Measurements from ENCODE around the gene PYGM. TPM values are rescaled to one million over a fixed set of nuclear protein-coding genes. Genes with fewer than 3 reads are reported as not detected.

Gene PYGM
- total and polyA plus RNA-seq, 2 of the 8 experiments (the other 6 are each of a cell fraction or from before 2014, with no cell fraction given) = 9.6 to 10.0 TPM

DNA sequence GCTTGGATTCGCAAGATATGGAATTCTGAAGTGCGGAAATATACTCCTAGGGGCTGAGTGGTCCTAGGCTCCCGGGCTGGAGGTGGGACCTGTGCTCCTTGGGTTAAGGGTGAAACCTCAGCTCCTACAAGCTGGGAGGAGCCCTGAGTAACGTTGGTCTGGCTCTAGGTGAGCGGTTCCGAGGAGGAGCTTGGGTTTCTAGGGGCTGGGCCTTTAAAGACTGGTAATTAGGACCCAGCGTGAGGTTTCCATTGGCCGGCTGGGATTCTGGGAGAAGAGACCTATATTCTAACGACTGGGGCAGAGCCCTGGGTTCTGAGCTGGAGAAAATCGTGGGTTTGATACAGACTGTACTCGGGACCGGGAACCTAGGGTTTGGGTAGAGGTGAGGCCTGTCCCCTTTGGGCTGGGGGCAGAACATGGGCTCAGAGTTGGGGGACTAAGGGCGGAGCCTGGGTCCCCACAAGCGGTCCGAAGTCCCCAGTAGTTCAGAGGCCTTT, 44.1 kb upstream of the PYGM start:
- H3K9ac ChIP-seq (replicated peaks in 1 of 4; ENCODE audit: extremely low read depth in 1 of 4, low read depth in 3 of 4, low read length in 3 of 4) = peak overlapping the region in 3 of 4 experiments; percentile 36 to 70 (median 38); a peak in 3 of 7 replicates
- H4K5ac ChIP-seq (ENCODE audit: insufficient read length, low read depth, low read length) = peak overlapping the region; percentile 40
- H3K36me3 ChIP-seq (ENCODE audit: control insufficient read depth in 2 of 4, insufficient read depth in 4 of 4, low read length in 3 of 4) = peaks cover 7 to 14% (median 11%) of the 10 kb centered on the region in 4 experiments; a peak in 6 of 8 replicates
- H3K4me1 ChIP-seq (replicated peaks in 1 of 4; ENCODE audit: control insufficient read depth in 3 of 4, insufficient read depth in 4 of 4, low read length in 3 of 4) = peaks cover 0 to 14% (median 5%) of the 10 kb centered on the region in 4 experiments; a peak in 5 of 7 replicates
- no peaks in the 10 kb centered on the region for H3K79me2 ChIP-seq (ENCODE audit: control insufficient read depth in 1 of 2, insufficient read depth in 2 of 2, low read length in 2 of 2)
- H3K27me3 ChIP-seq (replicated peaks in 1 of 4; ENCODE audit: control insufficient read depth in 3 of 4, extremely low read depth in 1 of 4, insufficient read depth in 3 of 4, low read length in 3 of 4) = no peaks in the 10 kb centered on the region
- H2AK5ac ChIP-seq (ENCODE audit: low read depth, low read length) = no peak overlapping the region
- 43% methylated on average over 13 of the region's 15 CpGs; no CpG with 5 or more reads in 1 of the 2 experiments for WGBS, 2 experiments (ENCODE audit: extremely low coverage in 1 of 2, insufficient coverage in 1 of 2, insufficient read length in 1 of 2, insufficient replicate concordance in 2 of 2, low coverage in 1 of 2, low lambda C conversion rate in 2 of 2, missing lambda C conversion rate in 1 of 2)
- H3K23ac ChIP-seq (ENCODE audit: insufficient read length) = no peak overlapping the region
- no peak overlapping the region for H3K4ac ChIP-seq (replicated peaks; ENCODE audit: insufficient read length, low read depth, low read length)
- H4K91ac ChIP-seq (replicated peaks; ENCODE audit: insufficient read length, low read length) = no peak overlapping the region
- peak overlapping the region; percentile 53 to 77 (median 66) for H3K4me3 ChIP-seq (ENCODE audit: extremely low read depth in 1 of 4, insufficient read depth in 2 of 4, low read depth in 3 of 4, low read length in 4 of 4)
- FAIRE-seq (no peak), DNase-seq (ENCODE audit: low read depth in 1 of 2, low spot score in 2 of 2) (no peak)
- peak overlapping the region; percentile 24 for H3K18ac ChIP-seq (ENCODE audit: extremely low read depth, low read length)
- H2BK120ac ChIP-seq (replicated peaks; ENCODE audit: low read depth, low read length) = no peak overlapping the region
- no peak overlapping the region for H3K56ac ChIP-seq (replicated peaks; ENCODE audit: insufficient read length, low read depth, low read length)
- H3K14ac ChIP-seq (ENCODE audit: insufficient read length) = no peak overlapping the region
- H3K4me2 ChIP-seq (ENCODE audit: insufficient read depth in 1 of 2, low read depth in 2 of 2, low read length in 2 of 2) = peak overlapping the region; percentile 79 to 90
- H2BK12ac ChIP-seq (ENCODE audit: low read depth, low read length) = no peak overlapping the region
- 0 out of 2 replicates have a peak overlapping the region, but pooled peaks have one; percentile 35 for H2BK5ac ChIP-seq (ENCODE audit: low read depth, low read length)
- POLR2A ChIA-PET (ENCODE audit: partially characterized antibody) = interaction anchor here (0.7 to 2.2 kb wide), 10 partner anchors 9 to 293 kb away, joined by 3 to 6 read pairs (median 4); partner anchors contain the start of genes EHD1 and VPS51
- CTCF ChIA-PET (ENCODE audit: partially characterized antibody) = interaction anchor here (0.8 to 2.4 kb wide), 15 partner anchors 9 to 398 kb away, joined by 3 to 18 read pairs (median 4); no protein-coding TSS in a partner anchor
- H2AFZ ChIP-seq (ENCODE audit: low read length) = no peak overlapping the region
- H2BK15ac ChIP-seq (ENCODE audit: low read length) = no peak overlapping the region
- H3K9me3 ChIP-seq (ENCODE audit: insufficient read depth in 2 of 2, low read depth in 1 of 2, low read length in 1 of 2) = no peaks in the 10 kb centered on the region
- peaks cover 8% of the 10 kb centered on the region; the same call in 1 of the 2 replicates for H3K23me2 ChIP-seq (ENCODE audit: low read depth, low read length)
- TF ChIP-seq KDM4A (IDR thresholded peaks at IDR 0.05; ENCODE audit: low read depth, low read length, severe bottlenecking) = peak; percentile 40
- no peak for TF ChIP-seq JUND (IDR thresholded peaks at IDR 0.05; ENCODE audit: low read length)
- TF ChIP-seq EZH2 (IDR thresholded peaks at IDR 0.05; ENCODE audit: low read depth, low read length, severe bottlenecking) = no peak
- TF ChIP-seq ZNF274 (IDR thresholded peaks at IDR 0.05; ENCODE audit: borderline replicate concordance, extremely low read depth, low read length) = no peak
- no peak for TF ChIP-seq TEAD4 (IDR thresholded peaks at IDR 0.05; ENCODE audit: low read depth, low read length)
- no peak for TF ChIP-seq ASH2L (IDR thresholded peaks at IDR 0.05; ENCODE audit: low read length)
- no peak for TF ChIP-seq SAP30 (IDR thresholded peaks at IDR 0.05; ENCODE audit: insufficient read depth, insufficient replicate concordance, low read length)
- TF ChIP-seq TAF1 (IDR thresholded peaks at IDR 0.05; ENCODE audit: low read depth, low read length) = 0 out of 2 replicates have a peak, but pooled peaks have one; percentile 10
- H4K8ac ChIP-seq (ENCODE audit: extremely low read depth, insufficient read depth, low read length) = no peak overlapping the region
- no peaks in the 10 kb centered on the region; the same call in 1 of the 2 replicates for H3K79me1 ChIP-seq (ENCODE audit: low read depth, low read length)
- peaks cover 0 to 6% of the 10 kb centered on the region in 2 experiments for H4K20me1 ChIP-seq (replicated peaks in 1 of 2; ENCODE audit: control insufficient read depth in 1 of 2, insufficient read depth in 2 of 2, low read length in 2 of 2)
- H3K27ac ChIP-seq (ENCODE audit: low read depth, low read length) = 0 out of 2 replicates have a peak overlapping the region, but pooled peaks have one; percentile 57
- H2BK20ac ChIP-seq (ENCODE audit: low read length) = no peak overlapping the region
